Naive thymus-derived CD4-positive, alpha-beta T cell (primary cell): ENCODE results near the gene ATP1A3. TPM values are rescaled to one million over a fixed set of nuclear protein-coding genes. Genes with fewer than 3 reads are reported as not detected.
A peak's percentile ranks its signal among the peaks of the same experiment; 100 is the strongest.

ENCODE experiments used
- ATAC-seq: fragments of 150-1000 bp; cut with Tn5 transposase; 2 replicates; pipeline ENCODE4 v1.10.0; 2021; ENCODE audit warnings: mild to moderate bottlenecking, moderate library complexity
- CTCF ChIA-PET: fragments of 350-600 bp; sonication (Branson Sonifier 250); formaldehyde crosslinking; loops from one replicate; lab custom pipeline; 2021; ENCODE audit warnings: antibody characterized with exemption; lab: Charles Lee
- POLR2A ChIA-PET: fragments of 350-600 bp; sonication (Branson Sonifier 250); formaldehyde crosslinking; loops from one replicate; lab custom pipeline; 2021; ENCODE audit warnings: antibody characterized with exemption, inconsistent platforms; lab: Charles Lee
- DNase-seq, 9 donors: peaks; one replicate each; pipeline versions ENCODE4 v3.0.0 to v3.0.0-alpha.2; 2020 to 2022; ENCODE audit warnings: mixed read lengths in 1 of 9
- H3K27ac ChIP-seq: one replicate; pipeline ENCODE4 v1.7.0; 2013; ENCODE audit warnings: mild to moderate bottlenecking, low read depth, low read length, moderate library complexity
- H3K27me3 ChIP-seq, 2 donors: one replicate each; pipeline ENCODE4 v1.7.0; 2013; ENCODE audit warnings: low read length in 2 of 2, mild to moderate bottlenecking in 2 of 2, moderate library complexity in 2 of 2; ENCODE audit not compliant: control insufficient read depth in 2 of 2, insufficient read depth in 2 of 2
- H3K36me3 ChIP-seq, 3 experiments: 1 replicate in 2 of 3; 2 replicates in 1 of 3; pipeline ENCODE4 v1.7.0; 2013; ENCODE audit warnings: low read length in 3 of 3, mild to moderate bottlenecking in 3 of 3, moderate library complexity in 1 of 3; ENCODE audit not compliant: insufficient read depth in 3 of 3, control insufficient read depth in 2 of 3
- H3K4me1 ChIP-seq, 2 donors: one replicate each; pipeline ENCODE4 v1.7.0; 2013; ENCODE audit warnings: low read length in 2 of 2, mild to moderate bottlenecking in 2 of 2, moderate library complexity in 1 of 2; ENCODE audit not compliant: control insufficient read depth in 2 of 2, insufficient read depth in 2 of 2
- H3K4me3 ChIP-seq: 2 replicates; pipeline ENCODE4 v1.7.0; 2013; ENCODE audit warnings: mild to moderate bottlenecking, low read length
- H3K9me3 ChIP-seq, 3 experiments: 1 replicate in 2 of 3; 2 replicates in 1 of 3; pipeline ENCODE4 v1.7.0; 2013; ENCODE audit warnings: low read length in 3 of 3; ENCODE audit not compliant: control insufficient read depth in 2 of 3
- H3K27ac Mint-ChIP-seq, 9 donors: one replicate each; pipeline ENCODE4 v1.8.0; 2020 to 2022; ENCODE audit warnings: mixed read lengths in 9 of 9, mild to moderate bottlenecking in 8 of 9, moderate library complexity in 5 of 9, inconsistent platforms in 2 of 9
- H3K27me3 Mint-ChIP-seq, 5 donors: one replicate each; pipeline ENCODE4 v1.8.0; 2021 to 2022; ENCODE audit warnings: mixed read lengths in 5 of 5, mild to moderate bottlenecking in 1 of 5
- H3K36me3 Mint-ChIP-seq, 5 donors: one replicate each; pipeline ENCODE4 v1.8.0; 2020 to 2022; ENCODE audit warnings: mixed read lengths in 5 of 5, mild to moderate bottlenecking in 3 of 5, inconsistent platforms in 1 of 5
- H3K4me1 Mint-ChIP-seq, 7 donors: one replicate each; pipeline ENCODE4 v1.8.0; 2020 to 2022; ENCODE audit warnings: mixed read lengths in 7 of 7, mild to moderate bottlenecking in 3 of 7, inconsistent platforms in 1 of 7
- H3K4me3 Mint-ChIP-seq, 10 donors: one replicate each; pipeline ENCODE4 v1.8.0; 2020 to 2022; ENCODE audit warnings: mild to moderate bottlenecking in 10 of 10, mixed read lengths in 10 of 10, moderate library complexity in 6 of 10, inconsistent platforms in 2 of 10
- H3K9me3 Mint-ChIP-seq, 11 donors: one replicate each; pipeline ENCODE4 v1.8.0; 2020 to 2022; ENCODE audit warnings: mixed read lengths in 11 of 11, mild to moderate bottlenecking in 4 of 11, inconsistent platforms in 1 of 11, moderate library complexity in 1 of 11
- intact Hi-C, 2 donors: fragments of 100-400 bp; cut with micrococcal nuclease; formaldehyde crosslinking; loops; one replicate each; pipeline ENCODE4 v1.15.1; 2023
- polyA plus RNA-seq, 2 donors: library from polyadenylated mRNA; unstranded; fragments of 300-500 nt; fragmentation: Illumina TruSeq; gene quantifications; one replicate each; pipeline ENCODE4 v1.2.3, GENCODE V29; 2021
- total RNA-seq, 6 experiments: library from RNA in 5 of 6; stranded (reverse) in 5 of 6; gene quantifications; 1 replicate in 5 of 6; 2 replicates in 1 of 6; pipeline ENCODE4 v1.2.3 and lab custom pipeline; 2021 to 2026

ATP1A3 gene
- total and polyA plus RNA-seq, 7 experiments from 2014 or later = 0.54 to 5.0 (median 2.7) TPM

GRCh38 chr19:41927497-41928192 lies 66.4 kb downstream of the ATP1A3 start:
- no peaks in the 10 kb centered on the region for H3K9me3 ChIP-seq
- peak overlapping the region; percentile 93 for H3K4me3 ChIP-seq
- H3K27me3 ChIP-seq = no peaks in the 10 kb centered on the region
- ChIA-PET CTCF (interaction anchor here (1.0 to 1.1 kb wide), 2 partner anchors 41 to 53 kb away, joined by 3 read pairs; no protein-coding TSS in a partner anchor), POLR2A (interaction anchor here (0.6 to 5.4 kb wide), 8 partner anchors 17 to 68 kb away, joined by 3 to 82 read pairs (median 4); partner anchors contain the start of genes ARHGEF1, CD79A, RABAC1 and RPS19)
- peaks cover 0 to 3% (median 0%) of the 10 kb centered on the region in 11 donors for H3K9me3 Mint-ChIP-seq
- peak; percentile 44 for ATAC-seq
- H3K36me3 Mint-ChIP-seq = peaks cover 0 to 6% (median 4%) of the 10 kb centered on the region in 5 donors
- peaks cover 26 to 40% (median 31%) of the 10 kb centered on the region in 7 donors for H3K4me1 Mint-ChIP-seq
- peak in 1 of 9 donors; percentile 44 for DNase-seq
- H3K27ac ChIP-seq = peak overlapping the region; percentile 70
- H3K27me3 Mint-ChIP-seq = peaks cover 0 to 13% (median 5%) of the 10 kb centered on the region in 5 donors
- H3K4me1 ChIP-seq = peaks cover 17 to 18% of the 10 kb centered on the region in 2 donors
- H3K4me3 Mint-ChIP-seq = peak overlapping the region in 6 of 10 donors; percentile 88 to 99 (median 91)
- H3K36me3 ChIP-seq = no peaks in the 10 kb centered on the region
- intact Hi-C loops = loop anchor here (1.0 to 2.0 kb wide), 4 partner anchors 11 to 52 kb away; no protein-coding TSS in a partner anchor
- H3K27ac Mint-ChIP-seq = peak overlapping the region in 3 of 9 donors; percentile 78 to 85 (median 83)

- DNase-seq (no peak), ATAC-seq (no peak)
- peaks cover 0 to 18% (median 10%) of the 10 kb centered on the region in 5 donors for H3K27me3 Mint-ChIP-seq
- Histone ChIP-seq H3K4me3 (no peak overlapping the region), H3K36me3 (no peaks in the 10 kb centered on the region), H3K27me3 (no peaks in the 10 kb centered on the region), H3K9me3 (no peaks in the 10 kb centered on the region), H3K4me1 (peaks cover 18 to 22% of the 10 kb centered on the region in 2 donors), H3K27ac (peak overlapping the region; percentile 70)
- intact Hi-C loops = loop anchor here in 1 of 2 donors (2.0 kb wide), 1 partner anchor 14 kb away; no protein-coding TSS in a partner anchor
- peaks cover 0 to 10% (median 4%) of the 10 kb centered on the region in 5 donors for H3K36me3 Mint-ChIP-seq
- H3K4me3 Mint-ChIP-seq = no peak overlapping the region
- POLR2A ChIA-PET = interaction anchor here (0.7 to 5.2 kb wide), 4 partner anchors 19 to 52 kb away, joined by 3 to 43 read pairs (median 4); partner anchors contain the start of genes CD79A and RABAC1
- no peak overlapping the region for H3K27ac Mint-ChIP-seq
- H3K9me3 Mint-ChIP-seq = peaks cover 0 to 3% (median 0%) of the 10 kb centered on the region in 11 donors
- H3K4me1 Mint-ChIP-seq = peaks cover 30 to 44% (median 34%) of the 10 kb centered on the region in 7 donors
- CTCF ChIA-PET = interaction anchor here (1.1 kb wide), 1 partner anchor 52 kb away, joined by 3 read pairs; no protein-coding TSS in a partner anchor
Measured at GRCh38 chr19:41926763-41927496, 67.1 kb downstream of the ATP1A3 start.

- no peak overlapping the region for H3K4me3 ChIP-seq
- intact Hi-C loops = loop anchor here in 1 of 2 donors (2.0 kb wide), 1 partner anchor 13 kb away; no protein-coding TSS in a partner anchor
- DNase-seq (no peak), ATAC-seq (no peak)
- peaks cover 18 to 27% of the 10 kb centered on the region in 2 donors for H3K4me1 ChIP-seq
- Mint-ChIP-seq H3K4me1 (peaks cover 34 to 43% (median 39%) of the 10 kb centered on the region in 7 donors), H3K9me3 (peaks cover 0 to 3% (median 0%) of the 10 kb centered on the region in 11 donors), H3K27me3 (peaks cover 0 to 22% (median 11%) of the 10 kb centered on the region in 5 donors), H3K27ac (no peak overlapping the region), H3K4me3 (no peak overlapping the region), H3K36me3 (peaks cover 0 to 12% (median 4%) of the 10 kb centered on the region in 5 donors)
- no peaks in the 10 kb centered on the region for H3K27me3 ChIP-seq
- ChIA-PET POLR2A (interaction anchor here (0.8 to 5.2 kb wide), 2 partner anchors 15 to 51 kb away, joined by 5 to 43 read pairs; partner anchors contain the start of gene CD79A), CTCF (no interaction called here)
- no peaks in the 10 kb centered on the region for H3K9me3 ChIP-seq
- H3K36me3 ChIP-seq = no peaks in the 10 kb centered on the region
- no peak overlapping the region for H3K27ac ChIP-seq
Measured at GRCh38 chr19:41926028-41926762, 67.8 kb downstream of the ATP1A3 start.

GRCh38 chr19:41925208-41926003 lies 68.6 kb downstream of the ATP1A3 start:
- no peak for ATAC-seq
- H3K36me3 ChIP-seq = no peaks in the 10 kb centered on the region
- H3K4me3 Mint-ChIP-seq = no peak overlapping the region
- peaks cover 0 to 3% (median 0%) of the 10 kb centered on the region in 11 donors for H3K9me3 Mint-ChIP-seq
- no peak overlapping the region for H3K27ac ChIP-seq
- ChIA-PET CTCF (no interaction called here), POLR2A (interaction anchor here (0.6 to 0.8 kb wide), 3 partner anchors 14 to 41 kb away, joined by 3 to 5 read pairs (median 4); no protein-coding TSS in a partner anchor)
- no peaks in the 10 kb centered on the region for H3K27me3 ChIP-seq
- no peak overlapping the region for H3K27ac Mint-ChIP-seq
- intact Hi-C loops = loop anchor here in 1 of 2 donors (2.0 kb wide), 1 partner anchor 13 kb away; no protein-coding TSS in a partner anchor
- H3K27me3 Mint-ChIP-seq = peaks cover 0 to 23% (median 11%) of the 10 kb centered on the region in 5 donors
- no peak for DNase-seq
- no peaks in the 10 kb centered on the region for H3K9me3 ChIP-seq
- peaks cover 29 to 39% (median 35%) of the 10 kb centered on the region in 7 donors for H3K4me1 Mint-ChIP-seq
- no peak overlapping the region for H3K4me3 ChIP-seq
- H3K4me1 ChIP-seq = peaks cover 16 to 26% of the 10 kb centered on the region in 2 donors
- peaks cover 0 to 12% (median 4%) of the 10 kb centered on the region in 5 donors for H3K36me3 Mint-ChIP-seq

- intact Hi-C loops = no loop called here
- peaks cover 0 to 3% (median 0%) of the 10 kb centered on the region in 11 donors for H3K9me3 Mint-ChIP-seq
- peaks cover 0 to 12% (median 4%) of the 10 kb centered on the region in 5 donors for H3K36me3 Mint-ChIP-seq
- H3K27ac Mint-ChIP-seq = no peak overlapping the region
- no peak overlapping the region for H3K4me3 ChIP-seq
- no peak for DNase-seq
- ChIA-PET CTCF (no interaction called here), POLR2A (interaction anchor here (0.6 to 1.3 kb wide), 4 partner anchors 13 to 60 kb away, joined by 3 to 4 read pairs (median 4); no protein-coding TSS in a partner anchor)
- ATAC-seq = no peak
- no peak overlapping the region for H3K27ac ChIP-seq
- H3K4me3 Mint-ChIP-seq = no peak overlapping the region
- peaks cover 0 to 23% (median 11%) of the 10 kb centered on the region in 5 donors for H3K27me3 Mint-ChIP-seq
- no peaks in the 10 kb centered on the region for H3K27me3 ChIP-seq
- H3K9me3 ChIP-seq = no peaks in the 10 kb centered on the region
- H3K4me1 ChIP-seq = peaks cover 7 to 17% of the 10 kb centered on the region in 2 donors
- H3K4me1 Mint-ChIP-seq = peaks cover 22 to 30% (median 26%) of the 10 kb centered on the region in 7 donors
- H3K36me3 ChIP-seq = no peaks in the 10 kb centered on the region
Measured at GRCh38 chr19:41924151-41925145, 69.6 kb downstream of the ATP1A3 start.
